Neural cell (in vitro differentiated cells): Measurements from ENCODE around the gene TCL1B. TPM values are rescaled to one million over a fixed set of nuclear protein-coding genes. Genes with fewer than 3 reads are reported as not detected.

Source experiments
- H2AFZ ChIP-seq: fragments of 200-600, 300-800 bp; sonication (generic), shearing (Covaris generic); 2 replicates; pipeline ENCODE4 v1.6.0; 2014; ENCODE audit warnings: low read depth, mild to moderate bottlenecking, antibody characterized with exemption, low read length, moderate library complexity
- H3F3A ChIP-seq: fragments of 200-600 bp; shearing (Covaris generic); 2 replicates; pipeline ENCODE4 v1.6.1; 2016; ENCODE audit warnings: mild to moderate bottlenecking, moderate library complexity, mixed read lengths, antibody characterized with exemption, low read length; ENCODE audit not compliant: insufficient read depth, poor library complexity, severe bottlenecking
- H3K27ac ChIP-seq: fragments of 200-600, 300-800 bp; sonication (generic), shearing (Covaris generic); 2 replicates; pipeline ENCODE4 v1.5.1; 2014; ENCODE audit warnings: mild to moderate bottlenecking, low read length, moderate library complexity
- H3K27me3 ChIP-seq: fragments of 300-800, 200-600 bp; sonication (generic), shearing (Covaris generic); 2 replicates; pipeline ENCODE4 v1.6.0; 2014; ENCODE audit warnings: mild to moderate bottlenecking, low read depth, low read length, moderate library complexity; ENCODE audit not compliant: insufficient read depth
- H3K36me3 ChIP-seq: fragments of 300-800, 200-600 bp; sonication (generic), shearing (Covaris generic); 2 replicates; pipeline ENCODE4 v1.5.1; 2014; ENCODE audit warnings: mild to moderate bottlenecking, antibody characterized with exemption, low read length, moderate library complexity; ENCODE audit not compliant: insufficient read depth
- H3K4me2 ChIP-seq: fragments of 300-800, 200-600 bp; sonication (generic), shearing (Covaris generic); 2 replicates; pipeline ENCODE4 v1.6.0; 2014; ENCODE audit warnings: mild to moderate bottlenecking, low read length
- H3K4me3 ChIP-seq: fragments of 300-800, 200-600 bp; sonication (generic), shearing (Covaris generic); 2 replicates; pipeline ENCODE4 v1.5.1; 2014; ENCODE audit warnings: mild to moderate bottlenecking, low read length, moderate library complexity
- H3K79me2 ChIP-seq: fragments of 200-600 bp; shearing (Covaris generic); replicated peaks from 2 replicates; pipeline ENCODE4 v1.6.0; 2014; ENCODE audit warnings: mild to moderate bottlenecking, low read length, moderate library complexity; ENCODE audit not compliant: insufficient read depth
- H3K9ac ChIP-seq: fragments of 300-800, 200-600 bp; sonication (generic), shearing (Covaris generic); 2 replicates; pipeline ENCODE4 v1.6.1; 2016; ENCODE audit warnings: mild to moderate bottlenecking, low read length, mixed read lengths
- H3K9me2 ChIP-seq: fragments of 200-600 bp; shearing (Covaris generic); 2 replicates; pipeline ENCODE4 v1.6.1; 2016; ENCODE audit warnings: mild to moderate bottlenecking, low read length, mixed read lengths; ENCODE audit not compliant: insufficient read depth
- H3K9me3 ChIP-seq: fragments of 200-600, 300-800 bp; sonication (generic), shearing (Covaris generic); 2 replicates; pipeline ENCODE4 v1.6.1; 2016; ENCODE audit warnings: mild to moderate bottlenecking, mixed run types, low read length, moderate library complexity, mixed read lengths
- H4K20me1 ChIP-seq: fragments of 200-600 bp; shearing (Covaris generic); 2 replicates; pipeline ENCODE4 v1.6.1; 2016; ENCODE audit warnings: mild to moderate bottlenecking, mixed run types; ENCODE audit not compliant: insufficient read depth
- CTCF ChIP-seq: fragments of 450-650 bp; IDR thresholded peaks from 2 replicates; pipeline ENCODE4 v1.5.1; 2014; ENCODE audit warnings: antibody characterized with exemption, mild to moderate bottlenecking, moderate library complexity; ENCODE audit not compliant: poor library complexity, severe bottlenecking
- EP300 ChIP-seq: fragments of 450-650 bp; conservative IDR thresholded peaks from 2 replicates; pipeline ENCODE4 v1.6.1; 2014; ENCODE audit warnings: antibody characterized with exemption, mild to moderate bottlenecking, moderate library complexity; ENCODE audit not compliant: poor library complexity, severe bottlenecking
- EZH2 ChIP-seq: fragments of 200-600, 300-800 bp; shearing (Covaris generic), sonication (generic); IDR thresholded peaks from 2 replicates; pipeline ENCODE4 v1.6.1; 2014; ENCODE audit warnings: antibody characterized with exemption, low read length, borderline replicate concordance, mild to moderate bottlenecking; ENCODE audit not compliant: insufficient read depth, poor library complexity, severe bottlenecking
- MXI1 ChIP-seq: fragments of 450-650 bp; conservative IDR thresholded peaks from 2 replicates; pipeline ENCODE4 v1.6.1; 2014; ENCODE audit warnings: antibody characterized with exemption, mild to moderate bottlenecking; ENCODE audit not compliant: poor library complexity, severe bottlenecking
- POLR2AphosphoS5 ChIP-seq: IDR thresholded peaks from 2 replicates; pipeline ENCODE4 v1.6.1; 2012
- RAD21 ChIP-seq: fragments of 450-650 bp; conservative IDR thresholded peaks from 2 replicates; pipeline ENCODE4 v1.6.1; 2014; ENCODE audit warnings: antibody characterized with exemption, mild to moderate bottlenecking, moderate library complexity
- SMC3 ChIP-seq: fragments of 450-650 bp; conservative IDR thresholded peaks from 2 replicates; pipeline ENCODE4 v1.6.1; 2014; ENCODE audit warnings: antibody characterized with exemption, mild to moderate bottlenecking, moderate library complexity; ENCODE audit not compliant: poor library complexity
- TAF1 ChIP-seq: IDR thresholded peaks from 2 replicates; pipeline ENCODE4 v1.6.1; 2012; ENCODE audit warnings: low read depth
- polyA plus RNA-seq: library from polyadenylated mRNA; depleted of rRNA; stranded (reverse); fragments of >200 nt; gene quantifications from 2 replicates; pipeline ENCODE4 v1.2.3, GENCODE V29; 2014
- TF ChIP-seq, protein P1 (sequence below): IDR thresholded peaks from 2 replicates; pipeline ENCODE4 v1.6.1; 2012; ENCODE audit warnings: borderline replicate concordance

The TCL1B gene
- polyA plus RNA-seq, 1 donor from 2014 or later: not detected

DNA sequence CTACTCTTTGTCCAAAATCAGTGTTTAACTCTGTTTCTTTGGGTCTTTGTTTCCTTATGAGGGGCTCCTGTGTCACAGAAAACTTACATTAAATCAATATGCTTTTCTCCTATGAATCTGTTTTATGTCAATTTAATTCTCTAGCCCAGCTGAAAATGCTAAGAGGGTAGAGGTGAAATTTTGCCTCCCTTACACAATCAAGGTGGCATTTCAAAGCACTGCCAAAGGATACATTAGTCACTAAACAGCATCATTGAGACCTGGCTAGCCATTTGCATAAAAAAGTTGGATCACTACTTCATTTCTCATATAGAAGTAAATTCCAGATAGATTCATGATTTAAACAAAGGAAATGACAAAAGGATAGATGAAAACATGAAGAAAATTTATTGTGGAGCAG is 12.1 kb downstream of the TCL1B start:
- no peak overlapping the region for H3K27ac ChIP-seq
- no peak overlapping the region for H3K4me3 ChIP-seq
- H3K4me2 ChIP-seq: no peak overlapping the region
- no peaks in the 10 kb centered on the region for H3K9me2 ChIP-seq
- no peaks in the 10 kb centered on the region for H3K36me3 ChIP-seq
- H3K27me3 ChIP-seq: no peaks in the 10 kb centered on the region
- H3K9me3 ChIP-seq: no peaks in the 10 kb centered on the region
- H2AFZ ChIP-seq: no peak overlapping the region
- H3K9ac ChIP-seq: no peak overlapping the region
- H3F3A ChIP-seq: no peaks in the 10 kb centered on the region
- H3K79me2 ChIP-seq: no peaks in the 10 kb centered on the region
- TF ChIP-seq SMC3: no peak
- no peak for TF ChIP-seq EP300
- no peak for TF ChIP-seq TAF1
- no peak for TF ChIP-seq MXI1
- no peak for TF ChIP-seq EZH2
- TF ChIP-seq, protein P1, sequence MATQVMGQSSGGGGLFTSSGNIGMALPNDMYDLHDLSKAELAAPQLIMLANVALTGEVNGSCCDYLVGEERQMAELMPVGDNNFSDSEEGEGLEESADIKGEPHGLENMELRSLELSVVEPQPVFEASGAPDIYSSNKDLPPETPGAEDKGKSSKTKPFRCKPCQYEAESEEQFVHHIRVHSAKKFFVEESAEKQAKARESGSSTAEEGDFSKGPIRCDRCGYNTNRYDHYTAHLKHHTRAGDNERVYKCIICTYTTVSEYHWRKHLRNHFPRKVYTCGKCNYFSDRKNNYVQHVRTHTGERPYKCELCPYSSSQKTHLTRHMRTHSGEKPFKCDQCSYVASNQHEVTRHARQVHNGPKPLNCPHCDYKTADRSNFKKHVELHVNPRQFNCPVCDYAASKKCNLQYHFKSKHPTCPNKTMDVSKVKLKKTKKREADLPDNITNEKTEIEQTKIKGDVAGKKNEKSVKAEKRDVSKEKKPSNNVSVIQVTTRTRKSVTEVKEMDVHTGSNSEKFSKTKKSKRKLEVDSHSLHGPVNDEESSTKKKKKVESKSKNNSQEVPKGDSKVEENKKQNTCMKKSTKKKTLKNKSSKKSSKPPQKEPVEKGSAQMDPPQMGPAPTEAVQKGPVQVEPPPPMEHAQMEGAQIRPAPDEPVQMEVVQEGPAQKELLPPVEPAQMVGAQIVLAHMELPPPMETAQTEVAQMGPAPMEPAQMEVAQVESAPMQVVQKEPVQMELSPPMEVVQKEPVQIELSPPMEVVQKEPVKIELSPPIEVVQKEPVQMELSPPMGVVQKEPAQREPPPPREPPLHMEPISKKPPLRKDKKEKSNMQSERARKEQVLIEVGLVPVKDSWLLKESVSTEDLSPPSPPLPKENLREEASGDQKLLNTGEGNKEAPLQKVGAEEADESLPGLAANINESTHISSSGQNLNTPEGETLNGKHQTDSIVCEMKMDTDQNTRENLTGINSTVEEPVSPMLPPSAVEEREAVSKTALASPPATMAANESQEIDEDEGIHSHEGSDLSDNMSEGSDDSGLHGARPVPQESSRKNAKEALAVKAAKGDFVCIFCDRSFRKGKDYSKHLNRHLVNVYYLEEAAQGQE: no peak
- TF ChIP-seq RAD21: no peak
- no peak for TF ChIP-seq POLR2AphosphoS5
- TF ChIP-seq CTCF: no peak
- H4K20me1 ChIP-seq: no peaks in the 10 kb centered on the region

DNA sequence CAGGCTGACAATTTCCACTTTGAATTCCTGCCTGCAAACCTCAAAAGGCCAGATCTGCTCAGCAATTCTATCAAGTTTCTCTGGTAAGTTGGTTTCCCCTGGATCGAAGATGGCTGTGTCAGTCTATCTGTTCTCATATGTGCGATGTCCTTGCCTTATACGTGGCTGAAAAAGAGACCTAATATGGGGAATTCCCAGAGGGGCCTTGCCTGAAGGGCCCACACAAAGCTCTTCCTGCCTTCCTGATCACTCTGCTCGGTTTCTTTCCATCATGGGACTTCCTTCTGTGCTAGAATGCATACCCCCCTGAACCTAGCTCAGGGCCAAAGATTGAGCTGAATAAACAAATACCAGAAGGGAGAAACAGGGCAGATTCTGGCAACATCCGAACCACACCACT is 13.2 kb downstream of the TCL1B start:
- no peaks in the 10 kb centered on the region for H4K20me1 ChIP-seq
- H3K79me2 ChIP-seq: no peaks in the 10 kb centered on the region
- H3K9me2 ChIP-seq: no peaks in the 10 kb centered on the region
- H3K36me3 ChIP-seq: no peaks in the 10 kb centered on the region
- H3F3A ChIP-seq: no peaks in the 10 kb centered on the region
- no peak overlapping the region for H3K4me3 ChIP-seq
- no peak overlapping the region for H3K4me2 ChIP-seq
- no peaks in the 10 kb centered on the region for H3K27me3 ChIP-seq
- no peak overlapping the region for H3K27ac ChIP-seq
- no peak overlapping the region for H3K9ac ChIP-seq
- no peaks in the 10 kb centered on the region for H3K9me3 ChIP-seq
- no peak overlapping the region for H2AFZ ChIP-seq
- TF ChIP-seq, protein P1: no peak
- TF ChIP-seq CTCF (no peak), RAD21 (no peak), TAF1 (no peak), MXI1 (no peak), SMC3 (no peak), POLR2AphosphoS5 (no peak), EZH2 (no peak), EP300 (no peak)
